ENCODE results near the gene ZC2HC1B.

ZC2HC1B gene

GRCh38 chr6:143842902-143843676, 21.2 kb upstream of the ZC2HC1B start, which contains the start of gene LTV1 (continued):
- peak; percentile 61; the same call in 1 of the 2 replicates for TF ChIP-seq HOXA7 (CRISPR knock-in tag; IDR thresholded peaks at IDR 0.05; ENCODE audit: borderline replicate concordance)

- H3K36me3 ChIP-seq (ENCODE audit: control insufficient read depth in 2 of 2, insufficient read depth in 1 of 2, low read length in 2 of 2): peaks cover 32 to 46% of the 10 kb centered on the region in 2 experiments
- POLR2A ChIA-PET: interaction anchor here (0.6 to 1.8 kb wide), 20 partner anchors 9 to 393 kb away, joined by 3 to 13 read pairs (median 4); partner anchors contain the start of genes ADAT2, PEX3, PHACTR2 and SF3B5
Observed at GRCh38 chr6:143843677-143843999, 20.6 kb upstream of the ZC2HC1B start.

GRCh38 chr6:143844006-143844405, 20.3 kb upstream of the ZC2HC1B start:
- CTCF ChIA-PET: interaction anchor here (1.0 to 3.8 kb wide), 4 partner anchors 96 to 269 kb away, joined by 5 to 22 read pairs (median 7); no protein-coding TSS in a partner anchor
- TF ChIP-seq ZNF664 (tag by site-specific recombination; IDR thresholded peaks at IDR 0.05) (0 out of 2 replicates have a peak, but pooled peaks have one; percentile 26), HOXC10 (CRISPR knock-in tag; IDR thresholded peaks at IDR 0.05) (no peak), PRDM1 (tag by site-specific recombination; IDR thresholded peaks at IDR 0.05) (no peak)
- POLR2A ChIA-PET: interaction anchor here (0.6 to 1.8 kb wide), 6 partner anchors 11 to 401 kb away, joined by 3 to 8 read pairs (median 4); no protein-coding TSS in a partner anchor
- peak overlapping the region; percentile 97 for H3K4me3 ChIP-seq (ENCODE audit: low read depth, low read length)
- H3K27ac ChIP-seq (ENCODE audit: extremely low read depth, low read depth, low read length): no peak overlapping the region; the same call in 1 of the 2 replicates
- H3K4me1 ChIP-seq (ENCODE audit: control insufficient read depth, insufficient read depth, low read length): no peaks in the 10 kb centered on the region
- H3K36me3 ChIP-seq (ENCODE audit: control insufficient read depth in 2 of 2, insufficient read depth in 1 of 2, low read length in 2 of 2): peaks cover 32 to 49% of the 10 kb centered on the region in 2 experiments
- no peaks in the 10 kb centered on the region for H3K9me3 ChIP-seq (ENCODE audit: control insufficient read depth, insufficient read depth, low read depth, low read length)

More at GRCh38 chr6:143843677-143843999, 20.6 kb upstream of the ZC2HC1B start:
- Histone ChIP-seq H3K4me1 (ENCODE audit: control insufficient read depth, insufficient read depth, low read length) (no peaks in the 10 kb centered on the region), H3K4me3 (ENCODE audit: low read depth, low read length) (peak overlapping the region; percentile 97), H3K9me3 (ENCODE audit: control insufficient read depth, insufficient read depth, low read depth, low read length) (no peaks in the 10 kb centered on the region), H3K27ac (ENCODE audit: extremely low read depth, low read depth, low read length) (peak overlapping the region; percentile 72)
- TF ChIP-seq ZNF266 (tag by site-specific recombination; IDR thresholded peaks at IDR 0.05; ENCODE audit: low read depth): no peak
- 0 out of 2 replicates have a peak, but pooled peaks have one; percentile 10 for TF ChIP-seq ZNF335 (tag by site-specific recombination; conservative IDR thresholded peaks at IDR 0.05)
- no peak for TF ChIP-seq ZNF560 (tag by site-specific recombination; IDR thresholded peaks at IDR 0.05; ENCODE audit: borderline replicate concordance)
- no peak for TF ChIP-seq BCL11A (tag by site-specific recombination; IDR thresholded peaks at IDR 0.05; ENCODE audit: low read depth)
- TF ChIP-seq ZIC2 (tag by site-specific recombination; IDR thresholded peaks at IDR 0.05): no peak
- CTCF ChIA-PET: interaction anchor here (1.0 to 3.8 kb wide), 4 partner anchors 96 to 268 kb away, joined by 4 to 22 read pairs (median 7); no protein-coding TSS in a partner anchor

- POLR2A ChIA-PET: no interaction called here
- CTCF ChIA-PET: interaction anchor here (0.6 to 3.8 kb wide), 6 partner anchors 9 to 359 kb away, joined by 3 to 22 read pairs (median 4); no protein-coding TSS in a partner anchor
- no peak overlapping the region for H3K27ac ChIP-seq (ENCODE audit: extremely low read depth, low read depth, low read length)
- no peak overlapping the region for H3K4me3 ChIP-seq (ENCODE audit: low read depth, low read length)
- no peaks in the 10 kb centered on the region for H3K4me1 ChIP-seq (ENCODE audit: control insufficient read depth, insufficient read depth, low read length)
- TF ChIP-seq ZBTB17 (tag by site-specific recombination; IDR thresholded peaks at IDR 0.05) (no peak), ZNF423 (tag by site-specific recombination; IDR thresholded peaks at IDR 0.05) (no peak), ZNF114 (tag by site-specific recombination; IDR thresholded peaks at IDR 0.05) (no peak), GLI4 (tag by site-specific recombination; IDR thresholded peaks at IDR 0.05) (no peak), ZNF24 (tag by site-specific recombination; IDR thresholded peaks at IDR 0.05) (no peak), INSM2 (tag by site-specific recombination; IDR thresholded peaks at IDR 0.05) (no peak), ZNF362 (tag by site-specific recombination; IDR thresholded peaks at IDR 0.05) (no peak), ZNF366 (tag by site-specific recombination; conservative IDR thresholded peaks at IDR 0.05) (no peak), ZNF701 (tag by site-specific recombination; IDR thresholded peaks at IDR 0.05) (no peak), PRDM2 (tag by site-specific recombination; IDR thresholded peaks at IDR 0.05; ENCODE audit: borderline replicate concordance) (no peak), ZNF354C (tag by site-specific recombination; IDR thresholded peaks at IDR 0.05; ENCODE audit: borderline replicate concordance, low read depth) (no peak)
- no peaks in the 10 kb centered on the region for H3K9me3 ChIP-seq (ENCODE audit: control insufficient read depth, insufficient read depth, low read depth, low read length)
- H3K36me3 ChIP-seq (ENCODE audit: control insufficient read depth in 2 of 2, insufficient read depth in 1 of 2, low read length in 2 of 2): peaks cover 34 to 59% of the 10 kb centered on the region in 2 experiments
Observed at GRCh38 chr6:143845033-143845432, 19.2 kb upstream of the ZC2HC1B start.

All from HEK293 (cell line).